Keratinocyte (primary cell): Measurements from ENCODE around the gene HMX3. TPM values are rescaled to one million over a fixed set of nuclear protein-coding genes. Genes with fewer than 3 reads are reported as not detected.
A peak's percentile ranks its signal among the peaks of the same experiment; 100 is the strongest.

Source experiments
- DNase-seq: peaks from one replicate; pipeline ENCODE4 v3.0.0-alpha.2; 2011; ENCODE audit warnings: low read depth, missing footprints, low spot score
- FAIRE-seq: peaks from 2 replicates; lab custom pipeline; 2011; peaks lifted over from hg19 to GRCh38; lab: Jason Lieb, UNC
- H2AFZ ChIP-seq: 2 replicates; pipeline ENCODE4 v1.6.0; 2012; ENCODE audit warnings: low read length, control low read depth, inconsistent platforms; ENCODE audit not compliant: control insufficient read depth
- H3K27ac ChIP-seq: 2 replicates; pipeline ENCODE4 v1.5.1; 2011; ENCODE audit warnings: low read length; ENCODE audit not compliant: control insufficient read depth, insufficient read depth
- H3K27me3 ChIP-seq: 3 replicates; pipeline ENCODE4 v1.6.0; 2011; ENCODE audit warnings: low read length; ENCODE audit not compliant: control insufficient read depth, insufficient read depth; ENCODE audit errors: extremely low read depth
- H3K36me3 ChIP-seq, 2 experiments: 2 replicates in 1 of 2; 3 replicates in 1 of 2; pipeline ENCODE4 v1.5.1; 2011; ENCODE audit warnings: low read length in 2 of 2, mild to moderate bottlenecking in 1 of 2; ENCODE audit not compliant: control insufficient read depth in 2 of 2, insufficient read depth in 2 of 2; ENCODE audit errors: extremely low read depth in 1 of 2
- H3K4me1 ChIP-seq: 3 replicates; pipeline ENCODE4 v1.5.1; 2011; ENCODE audit warnings: low read length; ENCODE audit not compliant: control insufficient read depth, insufficient read depth; ENCODE audit errors: extremely low read depth
- H3K4me2 ChIP-seq: 3 replicates; pipeline ENCODE4 v1.6.0; 2011; ENCODE audit warnings: low read depth, low read length; ENCODE audit not compliant: control insufficient read depth, insufficient read depth; ENCODE audit errors: extremely low read depth
- H3K4me3 ChIP-seq, 3 experiments: fragments of 200-600 bp in 1 of 3; sonication (generic) in 1 of 3; 2 replicates in 2 of 3; 3 replicates in 1 of 3; pipeline ENCODE4 v1.5.1; 2011 to 2016; ENCODE audit warnings: low read length in 3 of 3, mild to moderate bottlenecking in 3 of 3, control low read depth in 2 of 3, inconsistent platforms in 1 of 3, low read depth in 1 of 3, mixed read lengths in 1 of 3, mixed run types in 1 of 3, moderate library complexity in 1 of 3; ENCODE audit not compliant: control insufficient read depth in 2 of 3, insufficient read depth in 2 of 3; ENCODE audit errors: extremely low read depth in 1 of 3
- H3K79me2 ChIP-seq: 2 replicates; pipeline ENCODE4 v1.6.0; 2012; ENCODE audit warnings: low read length; ENCODE audit not compliant: control insufficient read depth, insufficient read depth
- H3K9ac ChIP-seq: 3 replicates; pipeline ENCODE4 v1.6.0; 2011; ENCODE audit warnings: low read length; ENCODE audit not compliant: control insufficient read depth, insufficient read depth; ENCODE audit errors: extremely low read depth
- H3K9me1 ChIP-seq: 3 replicates; pipeline ENCODE4 v1.6.0; 2011; ENCODE audit warnings: low read length; ENCODE audit not compliant: control insufficient read depth, insufficient read depth; ENCODE audit errors: extremely low read depth
- H3K9me3 ChIP-seq: 2 replicates; pipeline ENCODE4 v1.5.1; 2012; ENCODE audit warnings: low read depth, low read length; ENCODE audit not compliant: control insufficient read depth
- H4K20me1 ChIP-seq: 3 replicates; pipeline ENCODE4 v1.6.0; 2011; ENCODE audit warnings: low read length; ENCODE audit not compliant: control insufficient read depth, insufficient read depth; ENCODE audit errors: extremely low read depth
- EZH2 ChIP-seq: IDR thresholded peaks from one replicate; pipeline ENCODE4 v1.6.1; 2012; ENCODE audit warnings: inconsistent platforms, mild to moderate bottlenecking, low read length, moderate library complexity
- dilution Hi-C: fragments of 300-500 bp; cut with MboI; formaldehyde crosslinking; loops from one replicate; pipeline ENCODE4 v1.7.0; 2020; ENCODE audit warnings: low sequenced_read_pairs; ENCODE audit not compliant: extremely low pct_ligation_motif_present
- polyA plus RNA-seq, 5 experiments: library from polyadenylated mRNA; depleted of rRNA in 3 of 5; stranded (reverse) in 3 of 5; stranded (forward) in 1 of 5; unstranded in 1 of 5; fragments of >200 nt; gene quantifications; 1 replicate in 1 of 5; 2 replicates in 3 of 5; 3 replicates in 1 of 5; pipeline versions ENCODE4 v1.2.1 to v1.2.3, GENCODE V29; 2011 to 2012; ENCODE audit warnings: missing spikeins in 2 of 5, low read depth in 1 of 5, low replicate concordance in 1 of 5
- TF ChIP-seq, protein P1 (sequence below), 3 experiments: IDR thresholded peaks in 1 of 3; conservative IDR thresholded peaks in 1 of 3; optimal IDR thresholded peaks in 1 of 3; 2 replicates in 2 of 3; 3 replicates in 1 of 3; pipeline versions ENCODE3 to v1.5.1; 2011; ENCODE audit warnings: low read length in 3 of 3, mild to moderate bottlenecking in 3 of 3, moderate library complexity in 2 of 3, control low read depth in 1 of 3, inconsistent platforms in 1 of 3; ENCODE audit not compliant: insufficient read depth in 2 of 3; ENCODE audit errors: extremely low read depth in 1 of 3

The HMX3 gene
- polyA plus RNA-seq, 1 donor (not counting 4 experiments of a cell fraction or from before 2014, with no cell fraction given) = not detected

DNA sequence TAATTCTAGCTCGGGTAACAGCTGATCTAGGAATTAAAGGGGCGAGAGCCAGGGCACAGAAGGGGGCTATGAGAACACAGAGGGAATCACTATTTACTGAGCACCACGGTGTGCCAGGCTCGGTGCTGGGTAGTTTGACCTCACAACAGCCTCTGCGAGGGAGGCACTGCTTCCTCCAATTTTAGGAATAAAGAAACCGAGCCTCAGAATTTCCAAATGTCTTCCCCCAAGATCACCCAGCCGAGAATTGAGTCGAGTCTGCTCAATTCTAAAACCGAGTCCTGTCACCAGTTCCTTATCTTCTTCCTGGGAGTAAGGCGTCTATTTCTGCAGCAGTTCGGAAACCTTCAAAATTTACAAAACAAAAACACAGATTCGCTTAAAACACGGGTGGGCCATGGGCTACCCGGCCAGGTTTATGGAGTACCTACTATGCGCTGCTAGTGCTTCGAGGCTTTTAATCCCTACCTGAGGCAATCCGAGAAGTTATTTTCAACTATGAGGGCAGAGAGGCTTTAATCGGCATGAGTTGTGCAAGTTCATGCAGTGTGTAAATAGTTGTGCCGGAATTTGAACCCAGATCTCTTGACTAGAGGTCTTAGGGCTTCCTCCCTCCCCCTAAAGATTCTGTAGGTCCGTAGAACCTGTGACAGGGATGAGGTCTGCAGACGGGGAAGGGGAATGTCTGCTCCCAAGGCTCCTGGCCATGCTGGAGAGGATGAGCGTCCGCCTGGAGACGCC, 11.3 kb downstream of the HMX3 start:
- no peaks in the 10 kb centered on the region for H3K36me3 ChIP-seq
- H3K4me3 ChIP-seq = no peak overlapping the region
- H3K27me3 ChIP-seq = peaks cover 96% of the 10 kb centered on the region
- H3K9ac ChIP-seq = no peak overlapping the region
- H2AFZ ChIP-seq = no peak overlapping the region
- dilution Hi-C loops = no loop called here
- DNase-seq = no peak
- H3K9me3 ChIP-seq = no peaks in the 10 kb centered on the region
- no peak overlapping the region for H3K4me2 ChIP-seq
- H3K4me1 ChIP-seq = peaks cover 9% of the 10 kb centered on the region
- peaks cover 3% of the 10 kb centered on the region for H4K20me1 ChIP-seq
- FAIRE-seq = no peak
- H3K27ac ChIP-seq = no peak overlapping the region
- H3K79me2 ChIP-seq = no peaks in the 10 kb centered on the region
- peak; percentile 87 for TF ChIP-seq EZH2
- TF ChIP-seq, protein P1, sequence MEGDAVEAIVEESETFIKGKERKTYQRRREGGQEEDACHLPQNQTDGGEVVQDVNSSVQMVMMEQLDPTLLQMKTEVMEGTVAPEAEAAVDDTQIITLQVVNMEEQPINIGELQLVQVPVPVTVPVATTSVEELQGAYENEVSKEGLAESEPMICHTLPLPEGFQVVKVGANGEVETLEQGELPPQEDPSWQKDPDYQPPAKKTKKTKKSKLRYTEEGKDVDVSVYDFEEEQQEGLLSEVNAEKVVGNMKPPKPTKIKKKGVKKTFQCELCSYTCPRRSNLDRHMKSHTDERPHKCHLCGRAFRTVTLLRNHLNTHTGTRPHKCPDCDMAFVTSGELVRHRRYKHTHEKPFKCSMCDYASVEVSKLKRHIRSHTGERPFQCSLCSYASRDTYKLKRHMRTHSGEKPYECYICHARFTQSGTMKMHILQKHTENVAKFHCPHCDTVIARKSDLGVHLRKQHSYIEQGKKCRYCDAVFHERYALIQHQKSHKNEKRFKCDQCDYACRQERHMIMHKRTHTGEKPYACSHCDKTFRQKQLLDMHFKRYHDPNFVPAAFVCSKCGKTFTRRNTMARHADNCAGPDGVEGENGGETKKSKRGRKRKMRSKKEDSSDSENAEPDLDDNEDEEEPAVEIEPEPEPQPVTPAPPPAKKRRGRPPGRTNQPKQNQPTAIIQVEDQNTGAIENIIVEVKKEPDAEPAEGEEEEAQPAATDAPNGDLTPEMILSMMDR (optimal IDR thresholded peaks at IDR 0.05 in 1 of 3, IDR thresholded peaks at IDR 0.05 in 1 of 3, conservative IDR thresholded peaks at IDR 0.05 in 1 of 3; ENCODE audit: extremely low read depth in 1 of 3, insufficient read depth in 2 of 3, low read length in 3 of 3) = no peak
- no peaks in the 10 kb centered on the region for H3K9me1 ChIP-seq

DNA sequence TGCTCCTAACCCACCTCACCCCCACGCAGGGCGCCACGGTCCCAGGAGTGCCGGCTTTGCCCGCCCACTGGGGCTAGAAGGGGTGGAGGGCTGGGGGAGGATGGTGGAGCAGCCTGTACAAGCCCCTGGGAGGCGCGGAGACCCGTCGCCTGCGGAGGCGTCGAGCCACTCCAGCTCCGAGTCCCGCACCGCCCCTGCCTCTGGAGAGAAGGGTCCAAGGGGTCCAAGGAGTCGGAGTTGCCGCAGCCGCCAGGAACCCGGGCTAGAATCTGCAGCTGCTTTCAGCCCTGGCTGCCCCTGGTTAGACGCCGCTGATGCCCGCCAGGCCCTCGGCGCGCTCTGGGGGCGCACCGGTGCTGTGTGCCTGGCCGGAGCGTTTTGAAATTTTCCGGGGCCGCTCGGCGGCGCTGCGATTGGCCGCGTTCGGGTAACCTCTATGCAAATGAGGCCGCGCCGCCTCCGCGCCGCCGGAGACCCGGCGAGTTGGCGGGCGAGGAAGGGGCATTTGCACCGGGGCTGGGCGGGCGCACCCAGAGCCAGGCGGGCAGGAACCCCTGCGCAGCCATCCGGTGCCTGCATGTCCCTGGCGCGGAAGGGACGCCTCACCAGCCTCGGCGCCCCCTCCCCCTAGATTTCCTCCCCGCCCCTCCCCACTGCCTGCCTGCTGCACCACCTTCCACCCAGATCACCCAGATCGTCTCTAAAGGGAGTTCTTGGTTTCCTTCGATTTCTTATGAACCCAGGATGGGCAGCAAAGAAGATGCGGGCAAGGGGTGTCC, 12.1 kb downstream of the HMX3 start, which contains the start of gene HMX2:
Gene HMX2, plus strand, starts transcription at position 502 of the 779 bp plus-strand sequence. Its CDS starts 243 bp downstream, at position 745.
- Histone ChIP-seq H3K9me1 (no peaks in the 10 kb centered on the region), H3K36me3 (no peaks in the 10 kb centered on the region), H2AFZ (no peak within 1 kb of the TSS), H3K27me3 (peaks cover 94% of the 10 kb centered on the region), H3K9ac (no peak within 1 kb of the TSS), H3K4me1 (peaks cover 9% of the 10 kb centered on the region), H3K79me2 (no peaks in the 10 kb centered on the region), H3K4me2 (peak within 1 kb of the TSS; percentile 45), H3K27ac (no peak within 1 kb of the TSS), H3K9me3 (no peaks in the 10 kb centered on the region), H3K4me3 (no peak within 1 kb of the TSS), H4K20me1 (peaks cover 3% of the 10 kb centered on the region)
- FAIRE-seq (no peak), DNase-seq (no peak)
- TF ChIP-seq, protein P1 (optimal IDR thresholded peaks at IDR 0.05 in 1 of 3, IDR thresholded peaks at IDR 0.05 in 1 of 3, conservative IDR thresholded peaks at IDR 0.05 in 1 of 3; ENCODE audit: extremely low read depth in 1 of 3, insufficient read depth in 2 of 3, low read length in 3 of 3) = no peak
- no peak for TF ChIP-seq EZH2
- dilution Hi-C loops = no loop called here
